MM.1S (cell line): ENCODE data around the gene BMAL1.

Experiments
- DNase-seq: peaks from one replicate; pipeline ENCODE4 v3.0.0-alpha.2; 2015
- H2AFZ ChIP-seq: fragments of 300-600 bp; sonication (generic); 2 replicates; pipeline ENCODE4 v1.6.0; 2016; ENCODE audit warnings: antibody characterized with exemption, low read length
- H3F3A ChIP-seq: fragments of 300-600 bp; sonication (generic); 2 replicates; pipeline ENCODE4 v1.6.1; 2016; ENCODE audit warnings: mild to moderate bottlenecking, antibody characterized with exemption, low read length, moderate library complexity, mixed read lengths; ENCODE audit not compliant: insufficient read depth
- H3K27ac ChIP-seq: fragments of 300-600 bp; sonication (generic); 2 replicates; pipeline ENCODE4 v1.5.1; 2016; ENCODE audit warnings: mild to moderate bottlenecking, low read length
- H3K27me3 ChIP-seq: fragments of 300-600 bp; sonication (generic); replicated peaks from 2 replicates; pipeline ENCODE4 v1.6.0; 2016; ENCODE audit warnings: low read length; ENCODE audit not compliant: insufficient read depth
- H3K36me3 ChIP-seq: fragments of 300-600 bp; sonication (generic); replicated peaks from 2 replicates; pipeline ENCODE4 v1.6.1; 2016; ENCODE audit warnings: mild to moderate bottlenecking, low read length, mixed read lengths; ENCODE audit not compliant: insufficient read depth
- H3K4me1 ChIP-seq: fragments of 300-600 bp; sonication (generic); 2 replicates; pipeline ENCODE4 v1.6.1; 2016; ENCODE audit warnings: low read length, mixed read lengths
- H3K4me2 ChIP-seq: fragments of 300-600 bp; sonication (generic); 2 replicates; pipeline ENCODE4 v1.6.0; 2016; ENCODE audit warnings: low read depth, low read length
- H3K4me3 ChIP-seq: fragments of 300-600 bp; sonication (generic); 2 replicates; pipeline ENCODE4 v1.5.1; 2016; ENCODE audit warnings: low read length, mixed read lengths
- H3K79me2 ChIP-seq: fragments of 300-600 bp; sonication (generic); 2 replicates; pipeline ENCODE4 v1.6.1; 2016; ENCODE audit warnings: mixed run types, low read length, mixed read lengths
- H3K9ac ChIP-seq: fragments of 300-600 bp; sonication (generic); 2 replicates; pipeline ENCODE4 v1.6.1; 2016; ENCODE audit warnings: low read length, mixed read lengths
- H3K9me2 ChIP-seq: fragments of 300-600 bp; sonication (generic); replicated peaks from 2 replicates; pipeline ENCODE4 v1.6.1; 2016; ENCODE audit warnings: mild to moderate bottlenecking, low read length, mixed read lengths; ENCODE audit not compliant: insufficient read depth
- H3K9me3 ChIP-seq: fragments of 300-600 bp; sonication (generic); replicated peaks from 2 replicates; pipeline ENCODE4 v1.6.1; 2016; ENCODE audit warnings: mild to moderate bottlenecking, low read length, mixed read lengths; ENCODE audit not compliant: insufficient read depth
- H4K20me1 ChIP-seq: fragments of 300-600 bp; sonication (generic); 2 replicates; pipeline ENCODE4 v1.6.1; 2016; ENCODE audit warnings: mild to moderate bottlenecking, low read length, moderate library complexity, mixed read lengths; ENCODE audit not compliant: insufficient read depth
- CTCF ChIP-seq: fragments of 300-600 bp; sonication (generic); IDR thresholded peaks from 2 replicates; pipeline ENCODE4 v1.5.1; 2016; ENCODE audit warnings: antibody characterized with exemption, low read length, mixed read lengths
- EZH2 ChIP-seq: fragments of 300-600 bp; sonication (generic); optimal IDR thresholded peaks from 2 replicates; pipeline ENCODE3; 2017; ENCODE audit warnings: low read depth, mild to moderate bottlenecking, antibody characterized with exemption, low read length, mixed read lengths
- EZH2phosphoT487 ChIP-seq: fragments of 300-600 bp; sonication (generic); IDR thresholded peaks from 2 replicates; pipeline ENCODE4 v1.6.1; 2018; ENCODE audit warnings: antibody characterized with exemption, low read length

Gene BMAL1

DNA sequence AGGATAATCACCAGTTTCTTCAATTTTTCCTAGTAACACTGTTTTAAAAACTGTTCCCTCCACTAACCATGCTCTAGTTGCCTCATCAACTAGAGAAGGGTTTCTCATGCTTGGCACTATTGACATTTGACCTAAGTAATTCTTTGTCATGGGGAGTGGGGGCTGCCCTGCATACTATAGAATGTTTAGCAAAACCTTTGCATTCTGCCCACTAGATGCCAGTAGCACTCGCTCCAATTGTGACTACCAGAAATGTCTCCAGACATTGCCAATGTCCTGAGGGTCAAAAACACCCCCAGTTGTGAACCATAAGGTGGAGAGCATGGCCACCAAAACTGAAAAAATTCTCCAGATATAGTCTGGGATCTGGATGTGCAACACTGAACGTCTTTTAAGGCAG lies 27.6 kb upstream of the BMAL1 start:
- Histone ChIP-seq H3F3A (no peaks in the 10 kb centered on the region), H3K9me3 (no peaks in the 10 kb centered on the region), H3K4me3 (no peak overlapping the region), H3K27me3 (no peaks in the 10 kb centered on the region), H3K9ac (no peak overlapping the region), H3K36me3 (no peaks in the 10 kb centered on the region), H3K4me2 (no peak overlapping the region), H3K9me2 (no peaks in the 10 kb centered on the region), H4K20me1 (no peaks in the 10 kb centered on the region), H3K79me2 (no peaks in the 10 kb centered on the region), H2AFZ (no peak overlapping the region), H3K27ac (no peak overlapping the region), H3K4me1 (no peaks in the 10 kb centered on the region)
- peak; percentile 14 for DNase-seq
- no peak for TF ChIP-seq EZH2phosphoT487
- TF ChIP-seq EZH2: no peak
- TF ChIP-seq CTCF: peak; percentile 25; the same call in 1 of the 2 replicates

GRCh38 chr11:13251966-13252365 lies 25.6 kb upstream of the BMAL1 start:
- no peaks in the 10 kb centered on the region for H3K27me3 ChIP-seq
- no peaks in the 10 kb centered on the region for H3F3A ChIP-seq
- H3K4me3 ChIP-seq: no peak overlapping the region

GRCh38 chr11:13252438-13252837 lies 25.2 kb upstream of the BMAL1 start:
- Histone ChIP-seq H4K20me1 (no peaks in the 10 kb centered on the region), H3K79me2 (no peaks in the 10 kb centered on the region), H3K9me3 (no peaks in the 10 kb centered on the region), H3K27me3 (no peaks in the 10 kb centered on the region), H3K27ac (no peak overlapping the region), H3K9me2 (no peaks in the 10 kb centered on the region), H3K9ac (no peak overlapping the region), H3K4me3 (no peak overlapping the region), H3K4me2 (no peak overlapping the region), H3K36me3 (no peaks in the 10 kb centered on the region), H2AFZ (no peak overlapping the region), H3F3A (no peaks in the 10 kb centered on the region), H3K4me1 (no peaks in the 10 kb centered on the region)
- DNase-seq: no peak
- TF ChIP-seq CTCF: no peak
- TF ChIP-seq EZH2: no peak
- no peak for TF ChIP-seq EZH2phosphoT487

More at GRCh38 chr11:13251966-13252365, 25.6 kb upstream of the BMAL1 start:
- no peaks in the 10 kb centered on the region for H3K9me2 ChIP-seq
- H3K9me3 ChIP-seq: no peaks in the 10 kb centered on the region
- H3K9ac ChIP-seq: no peak overlapping the region
- TF ChIP-seq CTCF: no peak
- TF ChIP-seq EZH2: no peak
- TF ChIP-seq EZH2phosphoT487: no peak
- H3K79me2 ChIP-seq: no peaks in the 10 kb centered on the region
- no peaks in the 10 kb centered on the region for H3K4me1 ChIP-seq
- H3K27ac ChIP-seq: no peak overlapping the region
- no peaks in the 10 kb centered on the region for H3K36me3 ChIP-seq
- H2AFZ ChIP-seq: no peak overlapping the region
- no peak overlapping the region for H3K4me2 ChIP-seq
- H4K20me1 ChIP-seq: no peaks in the 10 kb centered on the region
- DNase-seq: no peak
